A549 (cell line): ENCODE results near the gene CDK5R1. TPM values are rescaled to one million over a fixed set of nuclear protein-coding genes. Genes with fewer than 3 reads are reported as not detected.
A peak's percentile ranks its signal among the peaks of the same experiment; 100 is the strongest.

Experiments used
- ATAC-seq, 2 experiments: fragments of 200-7000 bp in 1 of 2; fragments of >200 bp in 1 of 2; cut with Nextera tagmentation in 1 of 2; cut with Tn5 transposase in 1 of 2; 3 replicates each; pipeline versions ENCODE4 v1.8.0 to v1.9.1; 2018 to 2020; ENCODE audit warnings: mild to moderate bottlenecking in 1 of 2, moderate library complexity in 1 of 2
- CTCF ChIA-PET: fragments of 300-600 bp; sonication (Branson Sonifier 250); formaldehyde crosslinking; extraction: SDS; loops from one replicate; lab custom pipeline; 2021; ENCODE audit warnings: antibody characterized with exemption, inconsistent platforms; lab: Yijun Ruan, JAX
- POLR2A ChIA-PET: fragments of 350-600 bp; formaldehyde crosslinking; extraction: SDS; loops from one replicate; lab custom pipeline; 2021; ENCODE audit warnings: antibody characterized with exemption, inconsistent platforms; lab: Yijun Ruan, JAX
- DNase-seq, 2 experiments: peaks; one replicate each; pipeline versions ENCODE4 v3.0.0 to v3.0.0-alpha.2; 2011 to 2016; ENCODE audit warnings: low read depth in 1 of 2, low spot score in 1 of 2
- FAIRE-seq: peaks from 2 replicates; lab custom pipeline; 2011; peaks lifted over from hg19 to GRCh38; lab: Jason Lieb, UNC
- H3K27ac ChIP-seq, 2 experiments: fragments of >200 bp; sonication (Bioruptor Twin); formaldehyde crosslinking; 3 replicates each; pipeline ENCODE4 v1.5.1; 2016 to 2017
- H3K4me1 ChIP-seq: fragments of >200 bp; sonication (Bioruptor Twin); formaldehyde crosslinking; 3 replicates; pipeline ENCODE4 v1.6.1; 2016
- H3K4me2 ChIP-seq: fragments of >200 bp; sonication (Bioruptor Twin); formaldehyde crosslinking; 3 replicates; pipeline ENCODE4 v1.6.1; 2016
- H3K4me3 ChIP-seq: fragments of >200 bp; sonication (Bioruptor Twin); formaldehyde crosslinking; 3 replicates; pipeline ENCODE4 v1.5.1; 2016
- H3K9me3 ChIP-seq: fragments of >200 bp; sonication (Bioruptor Twin); formaldehyde crosslinking; 3 replicates; pipeline ENCODE4 v1.6.1; 2016
- CBX2 ChIP-seq: fragments of 200-600 bp; sonication (generic); IDR thresholded peaks from 2 replicates; pipeline ENCODE4 v1.6.1; 2016; ENCODE audit warnings: low read depth, mild to moderate bottlenecking, borderline replicate concordance
- CHD2 ChIP-seq: fragments of 150-350 bp; IDR thresholded peaks from 2 replicates; pipeline ENCODE4 v1.6.1; 2014; ENCODE audit warnings: low read length; ENCODE audit not compliant: partially characterized antibody
- CHD4 ChIP-seq: fragments of 200-600 bp; sonication (generic); IDR thresholded peaks from 2 replicates; pipeline ENCODE4 v1.6.1; 2016; ENCODE audit warnings: antibody characterized with exemption, mild to moderate bottlenecking, borderline replicate concordance
- EHF ChIP-seq: fragments of 250-450 bp; sonication (Bioruptor Pico); IDR thresholded peaks from 2 replicates; pipeline ENCODE4 v1.5.0; 2020; ENCODE audit warnings: mild to moderate bottlenecking
- EP300 ChIP-seq, 2 experiments: fragments of >200 bp; sonication (Bioruptor Twin); formaldehyde crosslinking; IDR thresholded peaks; 2 replicates in 1 of 2; 3 replicates in 1 of 2; pipeline ENCODE4 v1.6.1; 2016 to 2017
- FOSL2 ChIP-seq, 2 experiments: fragments of 450-650 bp in 1 of 2; fragments of >200 bp in 1 of 2; sonication (Bioruptor Twin) in 1 of 2; formaldehyde crosslinking; IDR thresholded peaks; 2 replicates each; pipeline versions ENCODE4 v1.5.0 to v1.6.1; 2016 to 2020; ENCODE audit warnings: mild to moderate bottlenecking in 1 of 2, moderate library complexity in 1 of 2
- GATA3 ChIP-seq: IDR thresholded peaks from 2 replicates; pipeline ENCODE4 v1.6.1; 2012; ENCODE audit warnings: borderline replicate concordance
- HEYL ChIP-seq: fragments of 250-450 bp; sonication (Bioruptor Pico); IDR thresholded peaks from 2 replicates; pipeline ENCODE4 v1.8.0; 2021; ENCODE audit warnings: mild to moderate bottlenecking, moderate library complexity
- KDM5A ChIP-seq: fragments of 200-600 bp; sonication (generic); IDR thresholded peaks from 2 replicates; pipeline ENCODE4 v1.6.1; 2016; ENCODE audit warnings: antibody characterized with exemption, mild to moderate bottlenecking
- NPAS2 ChIP-seq: fragments of 250-450 bp; sonication (Bioruptor Pico); IDR thresholded peaks from 2 replicates; pipeline ENCODE4 v1.8.0; 2022; ENCODE audit warnings: mild to moderate bottlenecking, moderate library complexity, borderline replicate concordance
- POLR2AphosphoS2 ChIP-seq: conservative IDR thresholded peaks from 2 replicates; pipeline ENCODE4 v1.6.1; 2012; ENCODE audit warnings: low read length, improper control_type of control experiment, inconsistent platforms
- RCOR1 ChIP-seq: fragments of 150-350 bp; IDR thresholded peaks from 2 replicates; pipeline ENCODE4 v1.6.1; 2014; ENCODE audit warnings: antibody characterized with exemption, low read length, low read depth
- RFX5 ChIP-seq: fragments of 450-650 bp; IDR thresholded peaks from 2 replicates; pipeline ENCODE4 v1.7.1; 2014; ENCODE audit warnings: antibody characterized with exemption, mild to moderate bottlenecking, moderate library complexity
- SMC3 ChIP-seq: fragments of >200 bp; sonication (Bioruptor Twin); formaldehyde crosslinking; IDR thresholded peaks from 3 replicates; pipeline ENCODE4 v1.6.1; 2018; ENCODE audit warnings: inconsistent platforms
- SREBF2 ChIP-seq: fragments of 450-650 bp; IDR thresholded peaks from 2 replicates; pipeline ENCODE4 v1.6.1; 2014; ENCODE audit warnings: mild to moderate bottlenecking, moderate library complexity
- TP53 ChIP-seq: fragments of 250-450 bp; sonication (Bioruptor Pico); IDR thresholded peaks from 2 replicates; pipeline ENCODE4 v1.5.0; 2021; ENCODE audit warnings: mild to moderate bottlenecking, moderate library complexity
- WGBS: methylation state at CpG from one replicate; pipeline ENCODE4 v1.1.6; 2017; ENCODE audit errors: missing lambda C conversion rate; 5-methylcytosine and 5-hydroxymethylcytosine counted together
- polyA plus RNA-seq, 4 experiments: library from polyadenylated mRNA; depleted of rRNA in 3 of 4; stranded (reverse); fragments of >200 nt; fragmentation: RNase III in 1 of 4; extraction: RNeasy Plus Mini Kit Qiagen cat#74134 plus additional on column Dnase treatment in 1 of 4; gene quantifications; 2 replicates in 3 of 4; 3 replicates in 1 of 4; pipeline ENCODE4 v1.2.3, GENCODE V29; 2011 to 2017
- TF ChIP-seq, protein P1 (sequence below): IDR thresholded peaks from 2 replicates; pipeline ENCODE4 v1.6.1; 2012
- TF ChIP-seq, protein P2 (sequence below): fragments of >200 bp; sonication (Bioruptor Twin); formaldehyde crosslinking; IDR thresholded peaks from 3 replicates; pipeline ENCODE4 v1.5.1; 2016

The CDK5R1 gene
- polyA plus RNA-seq, 2 of the 4 experiments (the other 2 are of a cell fraction): 0.93 to 2.8 TPM

DNA sequence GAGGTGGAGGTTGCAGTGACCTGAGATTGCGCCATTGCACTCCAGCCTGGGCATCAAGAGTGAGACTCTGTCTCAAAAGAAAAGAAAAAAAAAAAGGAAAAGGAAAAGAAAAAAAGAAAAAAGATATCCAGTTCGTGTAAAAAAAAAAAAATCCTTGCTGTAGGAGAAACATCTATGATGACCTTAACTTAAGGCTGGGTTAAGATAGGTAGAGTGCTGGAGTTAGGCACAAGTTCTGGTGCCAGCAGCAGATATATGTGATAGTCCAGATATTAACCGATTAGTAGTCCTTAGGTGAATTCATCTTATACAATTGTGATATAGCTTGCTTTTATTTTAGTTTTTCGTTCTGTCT lies 25.3 kb upstream of the CDK5R1 start:
- DNase-seq: no peak
- H3K27ac ChIP-seq: no peak overlapping the region
- POLR2A ChIA-PET: no interaction called here
- FAIRE-seq: no peak
- WGBS: 50% methylated on average over 4 of the region's 4 CpGs
- no peak overlapping the region for H3K4me3 ChIP-seq
- TF ChIP-seq SREBF2 (no peak), GATA3 (no peak), EP300 (IDR thresholded peaks at IDR 0.05) (no peak), POLR2AphosphoS2 (no peak)
- TF ChIP-seq, protein P1, sequence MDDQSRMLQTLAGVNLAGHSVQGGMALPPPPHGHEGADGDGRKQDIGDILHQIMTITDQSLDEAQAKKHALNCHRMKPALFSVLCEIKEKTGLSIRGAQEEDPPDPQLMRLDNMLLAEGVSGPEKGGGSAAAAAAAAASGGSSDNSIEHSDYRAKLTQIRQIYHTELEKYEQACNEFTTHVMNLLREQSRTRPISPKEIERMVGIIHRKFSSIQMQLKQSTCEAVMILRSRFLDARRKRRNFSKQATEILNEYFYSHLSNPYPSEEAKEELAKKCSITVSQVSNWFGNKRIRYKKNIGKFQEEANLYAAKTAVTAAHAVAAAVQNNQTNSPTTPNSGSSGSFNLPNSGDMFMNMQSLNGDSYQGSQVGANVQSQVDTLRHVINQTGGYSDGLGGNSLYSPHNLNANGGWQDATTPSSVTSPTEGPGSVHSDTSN: no peak
- TF ChIP-seq, all 56 proteins: peak for 0
- Histone ChIP-seq H3K4me1 (0 out of 3 replicates have a peak, but pooled peaks cover 3% of the 10 kb centered on the region), H3K4me2 (no peak overlapping the region), H3K9me3 (no peaks in the 10 kb centered on the region)
- CTCF ChIA-PET: interaction anchor here (0.6 to 8.8 kb wide), 31 partner anchors 8 to 905 kb away, joined by 3 to 298 read pairs (median 4); partner anchors contain the start of genes CDK5R1 and PSMD11
- peak; percentile 48 to 62 for ATAC-seq

DNA sequence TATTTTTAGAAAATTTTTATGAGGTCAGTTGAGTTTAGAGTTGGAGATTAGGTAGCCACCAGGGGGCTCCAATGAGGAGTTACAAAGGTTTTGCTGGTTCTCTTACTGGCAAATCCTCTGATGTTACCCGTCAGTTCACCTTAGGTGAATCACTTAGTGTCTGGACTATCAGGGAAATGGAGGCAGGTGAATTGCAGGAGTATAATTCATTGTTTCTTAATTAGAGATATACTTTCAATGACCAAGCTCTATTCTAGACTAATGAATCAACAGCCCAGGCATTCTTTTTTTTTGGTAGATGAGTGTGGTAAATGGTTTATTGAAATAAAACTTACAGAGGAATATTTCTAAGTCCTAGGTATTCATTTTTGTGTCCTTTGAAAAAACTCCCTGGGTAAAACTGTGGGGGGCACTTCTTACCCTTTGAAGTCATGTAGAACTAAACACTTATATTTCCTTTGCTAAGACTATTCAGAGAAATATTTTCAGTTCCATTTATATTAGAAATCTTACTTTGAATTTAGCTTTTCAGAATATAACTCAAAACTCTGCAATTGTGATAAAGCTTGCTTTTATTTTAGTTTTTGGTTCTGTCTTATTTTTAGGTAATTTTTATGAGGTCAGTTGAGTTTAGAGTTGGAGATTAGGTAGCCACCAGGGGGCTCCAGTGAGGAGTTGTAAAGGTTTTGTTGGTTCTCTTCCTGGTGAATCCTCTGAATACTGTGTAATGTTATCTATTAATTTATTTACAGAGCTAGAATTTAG lies 24.8 kb upstream of the CDK5R1 start:
- TF ChIP-seq CHD2: no peak
- no peak for TF ChIP-seq CBX2
- TF ChIP-seq, protein P2, sequence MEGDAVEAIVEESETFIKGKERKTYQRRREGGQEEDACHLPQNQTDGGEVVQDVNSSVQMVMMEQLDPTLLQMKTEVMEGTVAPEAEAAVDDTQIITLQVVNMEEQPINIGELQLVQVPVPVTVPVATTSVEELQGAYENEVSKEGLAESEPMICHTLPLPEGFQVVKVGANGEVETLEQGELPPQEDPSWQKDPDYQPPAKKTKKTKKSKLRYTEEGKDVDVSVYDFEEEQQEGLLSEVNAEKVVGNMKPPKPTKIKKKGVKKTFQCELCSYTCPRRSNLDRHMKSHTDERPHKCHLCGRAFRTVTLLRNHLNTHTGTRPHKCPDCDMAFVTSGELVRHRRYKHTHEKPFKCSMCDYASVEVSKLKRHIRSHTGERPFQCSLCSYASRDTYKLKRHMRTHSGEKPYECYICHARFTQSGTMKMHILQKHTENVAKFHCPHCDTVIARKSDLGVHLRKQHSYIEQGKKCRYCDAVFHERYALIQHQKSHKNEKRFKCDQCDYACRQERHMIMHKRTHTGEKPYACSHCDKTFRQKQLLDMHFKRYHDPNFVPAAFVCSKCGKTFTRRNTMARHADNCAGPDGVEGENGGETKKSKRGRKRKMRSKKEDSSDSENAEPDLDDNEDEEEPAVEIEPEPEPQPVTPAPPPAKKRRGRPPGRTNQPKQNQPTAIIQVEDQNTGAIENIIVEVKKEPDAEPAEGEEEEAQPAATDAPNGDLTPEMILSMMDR: peak; percentile 58
- no peak for TF ChIP-seq FOSL2 (IDR thresholded peaks at IDR 0.05)
- peak; percentile 18; the same call in 1 of the 2 replicates for TF ChIP-seq FOSL2 (CRISPR knock-in tag; IDR thresholded peaks at IDR 0.05)
- peak; percentile 32; the same call in 1 of the 3 replicates for TF ChIP-seq SMC3
- CTCF ChIA-PET: interaction anchor here (0.6 to 8.8 kb wide), 33 partner anchors 9 to 906 kb away, joined by 3 to 298 read pairs (median 4); partner anchors contain the start of genes CDK5R1 and PSMD11
- no peak overlapping the region for H3K4me3 ChIP-seq
- H3K9me3 ChIP-seq: no peaks in the 10 kb centered on the region
- 44% methylated on average over 1 of the region's 1 CpG for WGBS
- H3K27ac ChIP-seq: no peak overlapping the region
- ATAC-seq (peak; percentile 85 to 88), FAIRE-seq (peak; percentile 76), DNase-seq (peak; percentile 71 to 81)
- 0 out of 3 replicates have a peak, but pooled peaks cover 3% of the 10 kb centered on the region for H3K4me1 ChIP-seq
- no peak overlapping the region for H3K4me2 ChIP-seq
- POLR2A ChIA-PET: interaction anchor here (1.5 kb wide), 1 partner anchor 17 kb away, joined by 4 read pairs; no protein-coding TSS in a partner anchor

DNA sequence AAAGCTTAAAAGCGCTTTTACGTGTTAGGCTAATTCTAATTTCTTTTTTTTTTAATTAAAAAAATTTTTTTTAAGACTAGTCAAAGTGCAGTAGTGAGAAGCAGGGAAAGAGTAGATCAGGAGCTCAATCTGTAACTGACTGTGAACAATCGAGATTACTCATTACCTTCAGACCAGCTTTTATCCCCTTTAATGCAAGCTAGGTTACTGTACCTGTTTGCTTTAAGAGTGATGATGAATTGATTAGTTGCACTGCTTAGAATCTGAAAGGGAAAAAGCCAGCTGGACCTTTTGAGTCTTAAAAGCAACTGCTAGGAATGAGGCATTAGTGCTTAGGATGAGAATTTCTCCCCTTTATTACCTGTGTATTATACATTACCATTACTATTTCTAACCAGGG lies 23.5 kb upstream of the CDK5R1 start:
- no peaks in the 10 kb centered on the region for H3K9me3 ChIP-seq
- POLR2A ChIA-PET: interaction anchor here (0.6 to 1.5 kb wide), 2 partner anchors 18 to 43 kb away, joined by 3 to 4 read pairs; no protein-coding TSS in a partner anchor
- TF ChIP-seq KDM5A (no peak), HEYL (CRISPR knock-in tag) (no peak), POLR2AphosphoS2 (no peak), RFX5 (no peak), RCOR1 (no peak), EHF (CRISPR knock-in tag) (no peak), TP53 (CRISPR knock-in tag) (no peak), CHD4 (no peak), NPAS2 (CRISPR knock-in tag) (no peak)
- TF ChIP-seq, all 56 proteins: peak for 0
- WGBS: 90% methylated on average over 3 of the region's 3 CpGs
- Histone ChIP-seq H3K4me3 (no peak overlapping the region), H3K4me1 (0 out of 3 replicates have a peak, but pooled peaks cover 3% of the 10 kb centered on the region), H3K27ac (no peak overlapping the region), H3K4me2 (no peak overlapping the region)
- no peak for DNase-seq
- ATAC-seq: no peak
- no peak for FAIRE-seq
- CTCF ChIA-PET: interaction anchor here (0.7 to 8.8 kb wide), 10 partner anchors 8 to 1288 kb away, joined by 3 to 298 read pairs (median 12); partner anchors contain the start of genes CDK5R1 and PSMD11
